Hepatocyte (in vitro differentiated cells): ENCODE data around the gene GGCT.
"Not testable (repeated sequence)": the region's sequence is repeated elsewhere in the genome, so short reads cannot be mapped to it uniquely, and the experiment has no call there.

Experiments used
- EZH2 ChIP-seq: fragments of 200-600 bp; sonication (generic); IDR thresholded peaks from 2 replicates; pipeline ENCODE4 v1.6.1; 2016; ENCODE audit warnings: antibody characterized with exemption, mild to moderate bottlenecking, borderline replicate concordance
- EZH2phosphoT487 ChIP-seq: fragments of 200-600 bp; sonication (generic); IDR thresholded peaks from one replicate; pipeline ENCODE4 v1.6.1; 2018; ENCODE audit warnings: antibody characterized with exemption, mild to moderate bottlenecking, low read depth, moderate library complexity; ENCODE audit not compliant: unreplicated experiment, severe bottlenecking
- TF ChIP-seq, protein P1 (sequence below): fragments of 200-600 bp; sonication (generic); IDR thresholded peaks from 2 replicates; pipeline ENCODE4 v1.5.1; 2016; ENCODE audit warnings: antibody characterized with exemption, mild to moderate bottlenecking; ENCODE audit not compliant: poor library complexity

DNA sequence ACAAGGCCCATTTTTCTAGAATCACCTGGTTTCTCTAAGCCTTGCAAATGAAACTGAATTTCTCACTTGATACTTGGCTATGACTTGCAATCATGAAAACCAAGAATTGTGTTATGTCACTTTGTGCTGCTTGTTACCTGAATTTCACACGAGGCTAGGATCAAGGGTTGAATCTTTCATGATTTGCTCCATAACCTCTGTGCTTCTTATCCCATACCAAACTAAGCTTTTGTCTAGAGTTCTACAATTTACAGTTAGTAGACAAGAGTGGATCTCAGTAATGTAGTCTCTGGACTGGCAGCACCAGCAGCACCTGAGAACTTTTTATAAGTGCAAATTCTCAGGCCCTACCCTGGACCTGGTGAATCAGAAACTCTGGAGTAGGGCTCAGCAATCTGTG lies 22.7 kb upstream of the GGCT start:
- TF ChIP-seq, protein P1, sequence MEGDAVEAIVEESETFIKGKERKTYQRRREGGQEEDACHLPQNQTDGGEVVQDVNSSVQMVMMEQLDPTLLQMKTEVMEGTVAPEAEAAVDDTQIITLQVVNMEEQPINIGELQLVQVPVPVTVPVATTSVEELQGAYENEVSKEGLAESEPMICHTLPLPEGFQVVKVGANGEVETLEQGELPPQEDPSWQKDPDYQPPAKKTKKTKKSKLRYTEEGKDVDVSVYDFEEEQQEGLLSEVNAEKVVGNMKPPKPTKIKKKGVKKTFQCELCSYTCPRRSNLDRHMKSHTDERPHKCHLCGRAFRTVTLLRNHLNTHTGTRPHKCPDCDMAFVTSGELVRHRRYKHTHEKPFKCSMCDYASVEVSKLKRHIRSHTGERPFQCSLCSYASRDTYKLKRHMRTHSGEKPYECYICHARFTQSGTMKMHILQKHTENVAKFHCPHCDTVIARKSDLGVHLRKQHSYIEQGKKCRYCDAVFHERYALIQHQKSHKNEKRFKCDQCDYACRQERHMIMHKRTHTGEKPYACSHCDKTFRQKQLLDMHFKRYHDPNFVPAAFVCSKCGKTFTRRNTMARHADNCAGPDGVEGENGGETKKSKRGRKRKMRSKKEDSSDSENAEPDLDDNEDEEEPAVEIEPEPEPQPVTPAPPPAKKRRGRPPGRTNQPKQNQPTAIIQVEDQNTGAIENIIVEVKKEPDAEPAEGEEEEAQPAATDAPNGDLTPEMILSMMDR: not testable (repeated sequence)
- TF ChIP-seq EZH2, EZH2phosphoT487: not testable (repeated sequence)
